ENCODE results near the gene RAB18.
"Not testable (repeated sequence)": the region's sequence is repeated elsewhere in the genome, so short reads cannot be mapped to it uniquely, and the experiment has no call there.

Gene RAB18

GRCh38 chr10:27504007-27504807 lies at the start of gene RAB18:
TSS of gene RAB18 (plus strand) at chr10:27504304. CDS start at chr10:27504370, 66 bp downstream.
- Mint-ChIP-seq H3K9me3 (no peaks in the 10 kb centered on the region), H3K27ac (peak within 1 kb of the TSS; percentile 95 to 98), H3K4me1 (peaks cover 43% of the 10 kb centered on the region), H3K4me3 (peak within 1 kb of the TSS; percentile 94 to 99), H3K27me3 (no peaks in the 10 kb centered on the region)
- peak; percentile 98 for ATAC-seq
- peak; percentile 97 to 99 for DNase-seq

GRCh38 chr10:27454837-27455236 lies 49.3 kb upstream of the RAB18 start:
- no peak for ATAC-seq
- no peak for DNase-seq
- H3K27ac Mint-ChIP-seq, result no peak overlapping the region
- H3K4me1 Mint-ChIP-seq, result peaks cover 11% of the 10 kb centered on the region
- H3K9me3 Mint-ChIP-seq, result no peaks in the 10 kb centered on the region
- H3K27me3 Mint-ChIP-seq, result no peaks in the 10 kb centered on the region
- no peak overlapping the region for H3K4me3 Mint-ChIP-seq

GRCh38 chr10:27457261-27457945 lies 46.7 kb upstream of the RAB18 start:
- Mint-ChIP-seq H3K9me3 (no peaks in the 10 kb centered on the region), H3K4me3 (no peak overlapping the region), H3K4me1 (peaks cover 11% of the 10 kb centered on the region), H3K27ac (no peak overlapping the region), H3K27me3 (no peaks in the 10 kb centered on the region)
- DNase-seq (no peak), ATAC-seq (no peak)

GRCh38 chr10:27457966-27458365 lies 46.1 kb upstream of the RAB18 start:
- no peak overlapping the region for H3K4me3 Mint-ChIP-seq
- no peak overlapping the region for H3K27ac Mint-ChIP-seq
- ATAC-seq (no peak), DNase-seq (no peak)
- no peaks in the 10 kb centered on the region for H3K9me3 Mint-ChIP-seq
- no peaks in the 10 kb centered on the region for H3K27me3 Mint-ChIP-seq
- peaks cover 12% of the 10 kb centered on the region for H3K4me1 Mint-ChIP-seq

- Mint-ChIP-seq H3K4me1 (peaks cover 44% of the 10 kb centered on the region), H3K9me3 (peaks cover 6% of the 10 kb centered on the region in 2 donors), H3K27me3 (no peaks in the 10 kb centered on the region), H3K4me3 (no peak overlapping the region), H3K27ac (no peak overlapping the region)
- DNase-seq, result no peak
- ATAC-seq, result no peak
These were observed 42.8 kb upstream of the RAB18 start for GRCh38 chr10:27461312-27461711.

GRCh38 chr10:27463961-27464360 lies 40.1 kb upstream of the RAB18 start:
- Mint-ChIP-seq H3K4me3 (no peak overlapping the region), H3K27me3 (no peaks in the 10 kb centered on the region), H3K9me3 (peaks cover 6% of the 10 kb centered on the region in 2 donors), H3K27ac (peak overlapping the region in 1 of 2 donors; percentile 11), H3K4me1 (peaks cover 36% of the 10 kb centered on the region)
- DNase-seq (no peak), ATAC-seq (no peak)

GRCh38 chr10:27464993-27465392 lies 39.1 kb upstream of the RAB18 start:
- ATAC-seq, result peak; percentile 80
- Mint-ChIP-seq H3K9me3 (peaks cover 6% of the 10 kb centered on the region in 2 donors), H3K4me1 (peaks cover 36% of the 10 kb centered on the region), H3K4me3 (peak overlapping the region; percentile 15 to 50), H3K27me3 (no peaks in the 10 kb centered on the region), H3K27ac (peak overlapping the region; percentile 66 to 93)
- DNase-seq, result no peak

- peaks cover 36% of the 10 kb centered on the region for H3K4me1 Mint-ChIP-seq
- H3K27me3 Mint-ChIP-seq, H3K9me3 Mint-ChIP-seq, ATAC-seq: not testable (repeated sequence)
- peak overlapping the region; percentile 50 to 58 for H3K4me3 Mint-ChIP-seq
- H3K27ac Mint-ChIP-seq, result peak overlapping the region; percentile 46 to 93
- peak in 1 of 2 donors; percentile 11 for DNase-seq
These were observed 38.5 kb upstream of the RAB18 start for GRCh38 chr10:27465596-27465995.

GRCh38 chr10:27470885-27471284 lies 33.2 kb upstream of the RAB18 start:
- H3K4me1 Mint-ChIP-seq, result peaks cover 7% of the 10 kb centered on the region
- no peak overlapping the region for H3K4me3 Mint-ChIP-seq
- ATAC-seq (no peak), DNase-seq (no peak)
- H3K27me3 Mint-ChIP-seq, result no peaks in the 10 kb centered on the region
- no peaks in the 10 kb centered on the region for H3K9me3 Mint-ChIP-seq
- no peak overlapping the region for H3K27ac Mint-ChIP-seq

GRCh38 chr10:27474741-27475140 lies 29.4 kb upstream of the RAB18 start:
- Mint-ChIP-seq H3K27ac (no peak overlapping the region), H3K4me1 (no peaks in the 10 kb centered on the region), H3K27me3 (no peaks in the 10 kb centered on the region), H3K9me3 (no peaks in the 10 kb centered on the region), H3K4me3 (no peak overlapping the region)
- ATAC-seq (no peak), DNase-seq (no peak)

- Mint-ChIP-seq H3K4me3 (no peak overlapping the region), H3K9me3 (no peaks in the 10 kb centered on the region), H3K27me3 (no peaks in the 10 kb centered on the region), H3K4me1 (no peaks in the 10 kb centered on the region), H3K27ac (no peak overlapping the region)
- DNase-seq, result no peak
- no peak for ATAC-seq
These were observed 25.1 kb upstream of the RAB18 start for GRCh38 chr10:27479016-27479415.

- no peaks in the 10 kb centered on the region for H3K9me3 Mint-ChIP-seq
- DNase-seq (no peak), ATAC-seq (no peak)
- H3K4me1 Mint-ChIP-seq, result no peaks in the 10 kb centered on the region
- H3K4me3 Mint-ChIP-seq, result no peak overlapping the region
- H3K27ac Mint-ChIP-seq, result no peak overlapping the region
- H3K27me3 Mint-ChIP-seq, result no peaks in the 10 kb centered on the region
These were observed 22.6 kb upstream of the RAB18 start for GRCh38 chr10:27481486-27481885.

- H3K4me1 Mint-ChIP-seq, result no peaks in the 10 kb centered on the region
- H3K4me3 Mint-ChIP-seq, result no peak overlapping the region
- ATAC-seq (no peak), DNase-seq (no peak)
- no peaks in the 10 kb centered on the region for H3K9me3 Mint-ChIP-seq
- no peaks in the 10 kb centered on the region for H3K27me3 Mint-ChIP-seq
- no peak overlapping the region for H3K27ac Mint-ChIP-seq
These were observed 20.8 kb upstream of the RAB18 start for GRCh38 chr10:27482984-27483956.

- ATAC-seq (no peak), DNase-seq (no peak)
- Mint-ChIP-seq H3K4me3 (no peak overlapping the region), H3K4me1 (no peaks in the 10 kb centered on the region), H3K27ac (peak overlapping the region in 1 of 2 donors; percentile 8), H3K27me3 (no peaks in the 10 kb centered on the region), H3K9me3 (peaks cover 0 to 1% of the 10 kb centered on the region in 2 donors)
These were observed 18.7 kb upstream of the RAB18 start for GRCh38 chr10:27485368-27485767.

GRCh38 chr10:27485986-27486385 lies 18.1 kb upstream of the RAB18 start:
- Mint-ChIP-seq H3K27ac (no peak overlapping the region), H3K4me1 (no peaks in the 10 kb centered on the region)

More at GRCh38 chr10:27485986-27486385, 18.1 kb upstream of the RAB18 start:
- no peak for DNase-seq
- H3K9me3 Mint-ChIP-seq, result peaks cover 5 to 7% of the 10 kb centered on the region in 2 donors
- no peaks in the 10 kb centered on the region for H3K27me3 Mint-ChIP-seq
- ATAC-seq, result no peak
- no peak overlapping the region for H3K4me3 Mint-ChIP-seq
